Astrocyte (in vitro differentiated cells and primary cell): ENCODE data around the gene PLLP. TPM values are rescaled to one million over a fixed set of nuclear protein-coding genes. Genes with fewer than 3 reads are reported as not detected.

Experiments
- DNase-seq: peaks from one replicate; pipeline ENCODE4 v3.0.0-alpha.2; 2010; ENCODE audit warnings: low read depth
- FAIRE-seq: peaks from 2 replicates; lab custom pipeline; 2011; peaks lifted over from hg19 to GRCh38; lab: Jason Lieb, UNC
- H2AFZ ChIP-seq: 2 replicates; pipeline ENCODE4 v1.6.0; 2012; ENCODE audit warnings: low read depth, low read length, inconsistent platforms
- H3K27ac ChIP-seq: 2 replicates; pipeline ENCODE4 v1.5.1; 2011; ENCODE audit warnings: low read depth, low read length, inconsistent platforms
- H3K27me3 ChIP-seq: 2 replicates; pipeline ENCODE4 v1.6.0; 2011; ENCODE audit warnings: low read length, inconsistent platforms; ENCODE audit not compliant: insufficient read depth
- H3K36me3 ChIP-seq: 2 replicates; pipeline ENCODE4 v1.5.1; 2011; ENCODE audit warnings: low read length, inconsistent platforms; ENCODE audit not compliant: insufficient read depth
- H3K4me1 ChIP-seq: 2 replicates; pipeline ENCODE4 v1.5.1; 2011; ENCODE audit warnings: low read length, inconsistent platforms; ENCODE audit not compliant: insufficient read depth
- H3K4me2 ChIP-seq: 2 replicates; pipeline ENCODE4 v1.6.0; 2012; ENCODE audit warnings: low read length, inconsistent platforms
- H3K4me3 ChIP-seq: 2 replicates; pipeline ENCODE4 v1.5.1; 2011; ENCODE audit warnings: low read depth, mild to moderate bottlenecking, low read length, inconsistent platforms; ENCODE audit not compliant: insufficient read depth
- H3K79me2 ChIP-seq: 2 replicates; pipeline ENCODE4 v1.6.0; 2012; ENCODE audit warnings: mild to moderate bottlenecking, low read length, inconsistent platforms; ENCODE audit not compliant: insufficient read depth
- H3K9ac ChIP-seq: 2 replicates; pipeline ENCODE4 v1.6.0; 2012; ENCODE audit warnings: mild to moderate bottlenecking, low read length, inconsistent platforms
- H3K9me3 ChIP-seq: 2 replicates; pipeline ENCODE4 v1.5.1; 2012; ENCODE audit warnings: low read depth, mild to moderate bottlenecking, low read length, inconsistent platforms; ENCODE audit not compliant: insufficient read depth
- H4K20me1 ChIP-seq: 2 replicates; pipeline ENCODE4 v1.6.0; 2012; ENCODE audit warnings: low read length, inconsistent platforms; ENCODE audit not compliant: insufficient read depth
- H3K27ac Mint-ChIP-seq: one replicate; pipeline ENCODE4 v1.8.0; 2021; ENCODE audit warnings: mild to moderate bottlenecking, mixed read lengths; ENCODE audit not compliant: unreplicated experiment
- H3K27me3 Mint-ChIP-seq: one replicate; pipeline ENCODE4 v1.8.0; 2021; ENCODE audit warnings: low read depth, mixed read lengths; ENCODE audit not compliant: unreplicated experiment
- H3K36me3 Mint-ChIP-seq: one replicate; pipeline ENCODE4 v1.8.0; 2021; ENCODE audit warnings: low read depth, mixed read lengths; ENCODE audit not compliant: unreplicated experiment
- H3K4me1 Mint-ChIP-seq: one replicate; pipeline ENCODE4 v1.8.0; 2021; ENCODE audit warnings: low read depth, mixed read lengths; ENCODE audit not compliant: unreplicated experiment
- H3K4me3 Mint-ChIP-seq: one replicate; pipeline ENCODE4 v1.8.0; 2021; ENCODE audit warnings: mild to moderate bottlenecking, moderate library complexity, mixed read lengths; ENCODE audit not compliant: unreplicated experiment
- H3K9me3 Mint-ChIP-seq: one replicate; pipeline ENCODE4 v1.8.0; 2021; ENCODE audit warnings: mild to moderate bottlenecking, mixed read lengths; ENCODE audit not compliant: unreplicated experiment
- EZH2 ChIP-seq: IDR thresholded peaks from 2 replicates; pipeline ENCODE4 v1.6.1; 2012; ENCODE audit warnings: mild to moderate bottlenecking, low read length, inconsistent platforms; ENCODE audit not compliant: insufficient read depth
- total RNA-seq: library from RNA; stranded (reverse); gene quantifications from 2 replicates; pipeline ENCODE4 v1.2.1, GENCODE V29; 2021
- TF ChIP-seq, protein P1 (sequence below): IDR thresholded peaks from 2 replicates; pipeline ENCODE4 v1.5.1; 2011; ENCODE audit warnings: low read depth, mild to moderate bottlenecking, inconsistent platforms, low read length, moderate library complexity; ENCODE audit not compliant: insufficient read depth

PLLP gene
- total RNA-seq, 1 donor from 2014 or later: 0.93 TPM

DNA sequence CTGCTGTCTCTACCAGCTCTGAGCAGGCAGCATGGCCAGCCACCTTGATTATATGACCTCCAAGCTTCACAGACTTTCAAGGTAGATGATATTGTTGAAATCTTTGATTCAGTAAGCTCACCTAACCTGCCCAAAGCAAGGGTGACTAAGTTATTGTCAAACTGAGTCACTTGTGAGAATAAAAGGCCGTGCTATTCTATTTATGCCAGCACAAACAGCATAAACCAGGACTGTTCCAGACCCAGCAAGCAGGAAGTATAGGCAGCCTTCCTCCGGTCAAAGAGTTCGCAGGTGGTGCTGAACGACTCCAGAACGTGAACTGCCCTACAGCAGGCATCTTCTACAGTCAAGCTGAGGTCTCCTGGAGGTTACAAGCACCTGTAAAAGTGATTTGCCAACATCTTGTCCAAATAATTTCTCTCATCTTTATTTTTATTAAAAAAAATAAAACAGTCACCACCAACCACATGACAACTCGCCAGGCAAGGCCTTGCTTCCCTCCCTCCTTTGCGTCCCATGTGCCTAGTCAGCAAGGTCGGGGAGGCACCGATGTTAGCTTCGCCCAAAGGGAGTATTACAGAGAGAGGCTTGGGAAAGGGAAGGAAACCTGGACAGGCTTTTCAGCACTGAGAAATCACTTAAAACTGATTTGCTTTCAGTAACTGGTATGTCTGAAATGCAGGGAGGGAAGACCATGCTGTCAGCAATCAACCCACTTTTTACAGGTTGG, 28.6 kb downstream of the PLLP start:
- Histone ChIP-seq H3K4me2 (no peak overlapping the region), H3K4me3 (no peak overlapping the region), H3K27me3 (no peaks in the 10 kb centered on the region), H3K27ac (no peak overlapping the region), H3K9me3 (no peaks in the 10 kb centered on the region), H3K36me3 (peaks cover 17% of the 10 kb centered on the region), H3K4me1 (peaks cover 9% of the 10 kb centered on the region), H4K20me1 (no peaks in the 10 kb centered on the region), H2AFZ (no peak overlapping the region), H3K79me2 (no peaks in the 10 kb centered on the region), H3K9ac (no peak overlapping the region)
- no peak overlapping the region for H3K4me3 Mint-ChIP-seq
- TF ChIP-seq, protein P1, sequence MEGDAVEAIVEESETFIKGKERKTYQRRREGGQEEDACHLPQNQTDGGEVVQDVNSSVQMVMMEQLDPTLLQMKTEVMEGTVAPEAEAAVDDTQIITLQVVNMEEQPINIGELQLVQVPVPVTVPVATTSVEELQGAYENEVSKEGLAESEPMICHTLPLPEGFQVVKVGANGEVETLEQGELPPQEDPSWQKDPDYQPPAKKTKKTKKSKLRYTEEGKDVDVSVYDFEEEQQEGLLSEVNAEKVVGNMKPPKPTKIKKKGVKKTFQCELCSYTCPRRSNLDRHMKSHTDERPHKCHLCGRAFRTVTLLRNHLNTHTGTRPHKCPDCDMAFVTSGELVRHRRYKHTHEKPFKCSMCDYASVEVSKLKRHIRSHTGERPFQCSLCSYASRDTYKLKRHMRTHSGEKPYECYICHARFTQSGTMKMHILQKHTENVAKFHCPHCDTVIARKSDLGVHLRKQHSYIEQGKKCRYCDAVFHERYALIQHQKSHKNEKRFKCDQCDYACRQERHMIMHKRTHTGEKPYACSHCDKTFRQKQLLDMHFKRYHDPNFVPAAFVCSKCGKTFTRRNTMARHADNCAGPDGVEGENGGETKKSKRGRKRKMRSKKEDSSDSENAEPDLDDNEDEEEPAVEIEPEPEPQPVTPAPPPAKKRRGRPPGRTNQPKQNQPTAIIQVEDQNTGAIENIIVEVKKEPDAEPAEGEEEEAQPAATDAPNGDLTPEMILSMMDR: no peak
- no peak for TF ChIP-seq EZH2
- FAIRE-seq (no peak), DNase-seq (no peak)
- H3K9me3 Mint-ChIP-seq: no peaks in the 10 kb centered on the region
- H3K36me3 Mint-ChIP-seq: peaks cover 16% of the 10 kb centered on the region
- no peak overlapping the region for H3K27ac Mint-ChIP-seq
- peaks cover 8% of the 10 kb centered on the region for H3K4me1 Mint-ChIP-seq
- no peaks in the 10 kb centered on the region for H3K27me3 Mint-ChIP-seq

DNA sequence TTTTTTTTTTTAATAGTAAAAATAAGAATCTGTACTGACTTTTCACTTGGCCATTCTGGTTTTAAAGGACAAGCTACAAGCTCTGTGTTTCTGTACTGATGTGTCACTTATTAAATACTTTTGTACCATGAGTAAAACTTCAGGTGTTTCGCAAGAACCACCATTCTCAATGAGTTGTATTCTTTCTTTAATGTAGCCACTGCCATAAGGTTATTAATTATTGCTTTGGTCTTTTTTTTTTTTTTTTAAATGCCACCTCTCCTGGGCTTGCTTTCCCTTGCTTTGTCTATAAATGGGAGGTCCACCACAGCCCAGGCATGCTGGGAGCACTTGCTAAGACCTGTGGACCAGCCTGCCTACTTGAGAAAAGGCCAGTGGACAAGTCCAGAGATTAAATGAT, 31.0 kb downstream of the PLLP start:
- peaks cover 24% of the 10 kb centered on the region for H3K36me3 Mint-ChIP-seq
- H3K27ac Mint-ChIP-seq: no peak overlapping the region
- H3K27me3 Mint-ChIP-seq: no peaks in the 10 kb centered on the region
- H2AFZ ChIP-seq: no peak overlapping the region
- H3K4me3 ChIP-seq: no peak overlapping the region
- H3K4me1 Mint-ChIP-seq: no peaks in the 10 kb centered on the region
- no peak overlapping the region for H3K4me2 ChIP-seq
- no peaks in the 10 kb centered on the region for H4K20me1 ChIP-seq
- DNase-seq (no peak), FAIRE-seq (no peak)
- H3K4me1 ChIP-seq: no peaks in the 10 kb centered on the region
- H3K9ac ChIP-seq: no peak overlapping the region
- TF ChIP-seq, protein P1: no peak
- TF ChIP-seq EZH2: no peak
- no peaks in the 10 kb centered on the region for H3K27me3 ChIP-seq
- no peaks in the 10 kb centered on the region for H3K9me3 Mint-ChIP-seq
- no peaks in the 10 kb centered on the region for H3K9me3 ChIP-seq
- H3K36me3 ChIP-seq: peaks cover 36% of the 10 kb centered on the region
- no peak overlapping the region for H3K4me3 Mint-ChIP-seq
- no peaks in the 10 kb centered on the region for H3K79me2 ChIP-seq
- no peak overlapping the region for H3K27ac ChIP-seq

DNA sequence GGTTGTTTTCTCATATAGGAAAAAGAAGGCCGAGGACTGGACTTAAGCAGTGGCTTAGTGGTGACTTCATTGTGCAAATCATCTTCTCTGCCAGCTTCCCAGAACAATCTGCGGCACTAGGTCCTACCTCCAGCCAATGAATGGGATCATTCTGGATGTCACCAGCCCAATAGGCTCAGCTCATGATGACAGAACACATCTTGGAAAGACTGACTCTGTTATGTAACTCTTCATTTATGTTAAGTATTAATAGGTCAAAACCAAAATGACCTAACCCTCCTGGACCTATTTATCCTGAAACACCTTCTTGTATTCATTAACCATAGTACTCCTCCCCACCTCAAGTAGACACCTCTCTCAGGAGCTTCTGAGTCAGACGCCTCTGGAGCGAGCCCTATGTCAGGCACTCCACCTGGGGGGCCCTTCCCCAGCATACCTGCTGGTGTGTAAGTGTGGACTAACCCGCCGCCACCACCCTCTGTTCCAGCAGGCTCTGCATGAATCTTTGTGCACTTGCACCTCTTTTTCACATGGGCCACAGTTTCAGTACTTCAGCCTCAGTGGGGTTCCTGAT, 32.2 kb downstream of the PLLP start:
- H4K20me1 ChIP-seq: peaks cover 5% of the 10 kb centered on the region
- no peak overlapping the region for H2AFZ ChIP-seq
- no peak overlapping the region for H3K27ac ChIP-seq
- no peak overlapping the region for H3K9ac ChIP-seq
- H3K36me3 ChIP-seq: peaks cover 44% of the 10 kb centered on the region
- H3K27me3 ChIP-seq: no peaks in the 10 kb centered on the region
- H3K27me3 Mint-ChIP-seq: no peaks in the 10 kb centered on the region
- no peaks in the 10 kb centered on the region for H3K4me1 Mint-ChIP-seq
- H3K79me2 ChIP-seq: no peaks in the 10 kb centered on the region
- H3K9me3 Mint-ChIP-seq: no peaks in the 10 kb centered on the region
- FAIRE-seq (no peak), DNase-seq (no peak)
- no peak for TF ChIP-seq EZH2
- TF ChIP-seq, protein P1: no peak
- no peak overlapping the region for H3K4me3 ChIP-seq
- H3K9me3 ChIP-seq: no peaks in the 10 kb centered on the region
- H3K4me1 ChIP-seq: no peaks in the 10 kb centered on the region
- peaks cover 20% of the 10 kb centered on the region for H3K36me3 Mint-ChIP-seq
- no peak overlapping the region for H3K27ac Mint-ChIP-seq
- no peak overlapping the region for H3K4me2 ChIP-seq
- H3K4me3 Mint-ChIP-seq: no peak overlapping the region
